ENCODE results near the gene TMEM214. TPM values are rescaled to one million over a fixed set of nuclear protein-coding genes. Genes with fewer than 3 reads are reported as not detected.

The TMEM214 gene
- total RNA-seq, 1 experiment from 2014 or later, result 77.8 TPM

DNA sequence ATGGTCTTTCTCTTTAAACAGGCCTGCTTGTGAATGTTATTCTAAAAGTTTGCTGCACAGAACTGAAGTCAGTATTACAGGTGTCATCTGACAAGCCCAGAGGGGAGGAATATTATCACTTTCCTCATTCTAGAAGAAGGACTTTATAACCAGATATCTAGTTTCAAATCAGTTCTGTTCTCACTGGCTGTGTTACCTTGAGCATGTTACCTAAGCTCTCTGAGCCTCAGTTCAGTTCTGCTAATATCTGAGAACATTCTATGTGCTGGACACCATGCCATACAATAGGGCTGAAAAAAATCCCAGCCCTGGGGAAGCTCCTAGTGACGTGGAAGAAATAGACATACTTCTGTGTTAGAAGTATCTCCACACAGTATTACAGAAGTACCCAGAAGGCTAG lies 34.4 kb upstream of the TMEM214 start:
- H3K27me3 ChIP-seq (ENCODE audit: control insufficient read depth, insufficient read depth, low read length), result no peaks in the 10 kb centered on the region
- H3K27ac ChIP-seq (ENCODE audit: low read length), result no peak overlapping the region
- POLR2A ChIA-PET, result no interaction called here
- H3K36me3 ChIP-seq (ENCODE audit: control insufficient read depth, insufficient read depth, low read length), result no peaks in the 10 kb centered on the region
- H3K4me1 ChIP-seq (ENCODE audit: control insufficient read depth, insufficient read depth, low read length), result no peaks in the 10 kb centered on the region
- intact Hi-C loops (cut with micrococcal nuclease; ENCODE audit: unreplicated experiment) (no loop called here), in situ Hi-C loops (cut with HindIII; ENCODE audit: low pct_unique_long_range_greater_than_20kb, low sequenced_read_pairs) (no loop called here)
- no peak for ATAC-seq
- BruUV-seq (replicated peaks), result no TSS peak
- no peaks in the 10 kb centered on the region for H3K9me3 ChIP-seq (ENCODE audit: control insufficient read depth, insufficient read depth, low read depth, low read length)
- no peak overlapping the region for H3K4me3 ChIP-seq (ENCODE audit: low read depth in 2 of 2, low read length in 2 of 2)
- TF ChIP-seq, protein P1, sequence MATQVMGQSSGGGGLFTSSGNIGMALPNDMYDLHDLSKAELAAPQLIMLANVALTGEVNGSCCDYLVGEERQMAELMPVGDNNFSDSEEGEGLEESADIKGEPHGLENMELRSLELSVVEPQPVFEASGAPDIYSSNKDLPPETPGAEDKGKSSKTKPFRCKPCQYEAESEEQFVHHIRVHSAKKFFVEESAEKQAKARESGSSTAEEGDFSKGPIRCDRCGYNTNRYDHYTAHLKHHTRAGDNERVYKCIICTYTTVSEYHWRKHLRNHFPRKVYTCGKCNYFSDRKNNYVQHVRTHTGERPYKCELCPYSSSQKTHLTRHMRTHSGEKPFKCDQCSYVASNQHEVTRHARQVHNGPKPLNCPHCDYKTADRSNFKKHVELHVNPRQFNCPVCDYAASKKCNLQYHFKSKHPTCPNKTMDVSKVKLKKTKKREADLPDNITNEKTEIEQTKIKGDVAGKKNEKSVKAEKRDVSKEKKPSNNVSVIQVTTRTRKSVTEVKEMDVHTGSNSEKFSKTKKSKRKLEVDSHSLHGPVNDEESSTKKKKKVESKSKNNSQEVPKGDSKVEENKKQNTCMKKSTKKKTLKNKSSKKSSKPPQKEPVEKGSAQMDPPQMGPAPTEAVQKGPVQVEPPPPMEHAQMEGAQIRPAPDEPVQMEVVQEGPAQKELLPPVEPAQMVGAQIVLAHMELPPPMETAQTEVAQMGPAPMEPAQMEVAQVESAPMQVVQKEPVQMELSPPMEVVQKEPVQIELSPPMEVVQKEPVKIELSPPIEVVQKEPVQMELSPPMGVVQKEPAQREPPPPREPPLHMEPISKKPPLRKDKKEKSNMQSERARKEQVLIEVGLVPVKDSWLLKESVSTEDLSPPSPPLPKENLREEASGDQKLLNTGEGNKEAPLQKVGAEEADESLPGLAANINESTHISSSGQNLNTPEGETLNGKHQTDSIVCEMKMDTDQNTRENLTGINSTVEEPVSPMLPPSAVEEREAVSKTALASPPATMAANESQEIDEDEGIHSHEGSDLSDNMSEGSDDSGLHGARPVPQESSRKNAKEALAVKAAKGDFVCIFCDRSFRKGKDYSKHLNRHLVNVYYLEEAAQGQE (IDR thresholded peaks at IDR 0.05; ENCODE audit: insufficient read depth in 1 of 2, low read depth in 2 of 2, low read length in 1 of 2), result no peak
- no peak for TF ChIP-seq POLR2AphosphoS5 (IDR thresholded peaks at IDR 0.05; ENCODE audit: low read depth, low read length)
- TF ChIP-seq TCF7L2 (IDR thresholded peaks at IDR 0.05; ENCODE audit: low read depth, low read length), result no peak
- TF ChIP-seq, protein P2, sequence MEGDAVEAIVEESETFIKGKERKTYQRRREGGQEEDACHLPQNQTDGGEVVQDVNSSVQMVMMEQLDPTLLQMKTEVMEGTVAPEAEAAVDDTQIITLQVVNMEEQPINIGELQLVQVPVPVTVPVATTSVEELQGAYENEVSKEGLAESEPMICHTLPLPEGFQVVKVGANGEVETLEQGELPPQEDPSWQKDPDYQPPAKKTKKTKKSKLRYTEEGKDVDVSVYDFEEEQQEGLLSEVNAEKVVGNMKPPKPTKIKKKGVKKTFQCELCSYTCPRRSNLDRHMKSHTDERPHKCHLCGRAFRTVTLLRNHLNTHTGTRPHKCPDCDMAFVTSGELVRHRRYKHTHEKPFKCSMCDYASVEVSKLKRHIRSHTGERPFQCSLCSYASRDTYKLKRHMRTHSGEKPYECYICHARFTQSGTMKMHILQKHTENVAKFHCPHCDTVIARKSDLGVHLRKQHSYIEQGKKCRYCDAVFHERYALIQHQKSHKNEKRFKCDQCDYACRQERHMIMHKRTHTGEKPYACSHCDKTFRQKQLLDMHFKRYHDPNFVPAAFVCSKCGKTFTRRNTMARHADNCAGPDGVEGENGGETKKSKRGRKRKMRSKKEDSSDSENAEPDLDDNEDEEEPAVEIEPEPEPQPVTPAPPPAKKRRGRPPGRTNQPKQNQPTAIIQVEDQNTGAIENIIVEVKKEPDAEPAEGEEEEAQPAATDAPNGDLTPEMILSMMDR (IDR thresholded peaks at IDR 0.05), result no peak
- no peak for TF ChIP-seq SIN3A (IDR thresholded peaks at IDR 0.05; ENCODE audit: borderline replicate concordance, insufficient read depth, low read depth, low read length)
- CTCF ChIA-PET, result interaction anchor here (0.5 kb wide), 1 partner anchor 18 kb away, joined by 8 read pairs; no protein-coding TSS in a partner anchor
- DNase-seq (ENCODE audit: low read depth, low spot score), result no peak

DNA sequence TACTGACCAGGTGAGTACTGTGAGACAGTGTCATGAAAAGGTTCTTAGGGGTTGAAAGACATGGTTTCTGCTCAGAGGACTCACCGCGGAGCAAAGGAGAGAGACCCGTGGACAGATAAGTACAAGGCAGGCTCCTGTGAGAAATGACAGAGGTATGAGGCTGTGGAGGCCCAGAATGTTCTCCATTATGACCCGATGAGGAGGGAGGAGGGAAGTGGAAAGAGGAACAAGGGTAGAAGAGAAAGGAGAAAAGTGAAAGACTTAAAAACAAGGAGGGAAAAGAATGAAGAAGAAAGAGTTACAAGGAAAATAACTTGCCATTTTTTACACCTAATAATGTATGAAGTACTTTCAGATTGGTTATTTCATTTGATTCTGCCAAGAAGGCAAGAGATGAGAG lies 32.5 kb upstream of the TMEM214 start:
- in situ Hi-C loops (cut with HindIII; ENCODE audit: low pct_unique_long_range_greater_than_20kb, low sequenced_read_pairs) (no loop called here), intact Hi-C loops (cut with micrococcal nuclease; ENCODE audit: unreplicated experiment) (no loop called here)
- BruUV-seq (replicated peaks), result no TSS peak
- no peaks in the 10 kb centered on the region for H3K9me3 ChIP-seq (ENCODE audit: control insufficient read depth, insufficient read depth, low read depth, low read length)
- POLR2A ChIA-PET, result no interaction called here
- H3K4me3 ChIP-seq (ENCODE audit: low read depth in 2 of 2, low read length in 2 of 2), result no peak overlapping the region
- ATAC-seq (no peak), DNase-seq (ENCODE audit: low read depth, low spot score) (no peak)
- H3K27me3 ChIP-seq (ENCODE audit: control insufficient read depth, insufficient read depth, low read length), result no peaks in the 10 kb centered on the region
- no peak for TF ChIP-seq SIN3A (IDR thresholded peaks at IDR 0.05; ENCODE audit: borderline replicate concordance, insufficient read depth, low read depth, low read length)
- TF ChIP-seq, protein P2 (IDR thresholded peaks at IDR 0.05), result no peak
- TF ChIP-seq POLR2AphosphoS5 (IDR thresholded peaks at IDR 0.05; ENCODE audit: low read depth, low read length), result no peak
- TF ChIP-seq, protein P1 (IDR thresholded peaks at IDR 0.05; ENCODE audit: insufficient read depth in 1 of 2, low read depth in 2 of 2, low read length in 1 of 2), result no peak
- TF ChIP-seq TCF7L2 (IDR thresholded peaks at IDR 0.05; ENCODE audit: low read depth, low read length), result no peak
- H3K27ac ChIP-seq (ENCODE audit: low read length), result no peak overlapping the region
- H3K4me1 ChIP-seq (ENCODE audit: control insufficient read depth, insufficient read depth, low read length), result no peaks in the 10 kb centered on the region; the same call in 1 of the 2 replicates
- CTCF ChIA-PET, result no interaction called here
- no peaks in the 10 kb centered on the region for H3K36me3 ChIP-seq (ENCODE audit: control insufficient read depth, insufficient read depth, low read length)
